ENCODE measurements around the gene TUBA1B.
"Not testable (repeated sequence)": the region's sequence is repeated elsewhere in the genome, so short reads cannot be mapped to it uniquely, and the experiment has no call there.

The TUBA1B gene

GRCh38 chr12:49131051-49131893 is at the start of gene TUBA1B:
TUBA1B (minus strand) TSS chr12:49131395; CDS start chr12:49131300, 95 bp downstream.
- DNase-seq, result peak; percentile 91

- no peak for DNase-seq
Measured at GRCh38 chr12:49174218-49174617, 43.0 kb upstream of the TUBA1B start.

DNA sequence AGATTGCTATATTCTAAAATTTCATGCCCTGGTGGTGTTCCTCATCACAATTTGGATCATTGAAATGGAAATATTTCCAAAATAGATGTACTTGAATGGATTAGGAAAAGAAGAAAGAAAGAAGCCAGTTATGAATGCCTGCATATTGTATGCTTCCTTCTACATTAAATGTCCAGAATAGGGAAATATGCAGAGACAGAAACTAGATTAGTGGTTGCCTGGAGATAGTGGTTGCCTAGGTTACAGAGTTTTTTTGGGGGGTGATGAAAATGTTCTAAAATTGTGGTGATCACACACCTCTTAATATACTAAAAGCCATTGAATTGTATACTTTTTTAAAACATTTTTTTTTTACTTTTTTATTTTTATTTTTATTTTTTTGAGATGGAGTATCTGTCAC is 39.7 kb upstream of the TUBA1B start:
- no peak for DNase-seq

DNA sequence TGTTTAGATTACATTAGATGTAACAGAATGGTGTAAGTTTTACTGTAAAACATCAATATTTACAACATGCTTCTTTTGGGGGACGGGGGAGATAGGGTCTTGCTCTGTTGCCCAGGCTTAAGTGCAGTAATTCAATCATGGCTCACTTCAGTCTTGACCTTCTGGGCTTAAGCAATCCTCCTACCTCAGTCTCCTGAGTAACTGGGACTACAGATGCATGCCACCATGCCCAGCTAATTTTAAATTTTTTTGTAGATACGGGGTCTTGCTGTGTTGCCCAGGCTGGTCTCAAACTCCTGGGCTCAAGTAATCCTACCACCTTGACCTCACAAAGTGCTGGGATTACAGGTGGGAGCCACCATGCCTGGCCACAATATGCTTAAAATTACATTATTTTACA is 33.9 kb upstream of the TUBA1B start:
- no peak for DNase-seq

GRCh38 chr12:49161901-49162300 is 30.7 kb upstream of the TUBA1B start:
- not testable (repeated sequence) for DNase-seq

DNA sequence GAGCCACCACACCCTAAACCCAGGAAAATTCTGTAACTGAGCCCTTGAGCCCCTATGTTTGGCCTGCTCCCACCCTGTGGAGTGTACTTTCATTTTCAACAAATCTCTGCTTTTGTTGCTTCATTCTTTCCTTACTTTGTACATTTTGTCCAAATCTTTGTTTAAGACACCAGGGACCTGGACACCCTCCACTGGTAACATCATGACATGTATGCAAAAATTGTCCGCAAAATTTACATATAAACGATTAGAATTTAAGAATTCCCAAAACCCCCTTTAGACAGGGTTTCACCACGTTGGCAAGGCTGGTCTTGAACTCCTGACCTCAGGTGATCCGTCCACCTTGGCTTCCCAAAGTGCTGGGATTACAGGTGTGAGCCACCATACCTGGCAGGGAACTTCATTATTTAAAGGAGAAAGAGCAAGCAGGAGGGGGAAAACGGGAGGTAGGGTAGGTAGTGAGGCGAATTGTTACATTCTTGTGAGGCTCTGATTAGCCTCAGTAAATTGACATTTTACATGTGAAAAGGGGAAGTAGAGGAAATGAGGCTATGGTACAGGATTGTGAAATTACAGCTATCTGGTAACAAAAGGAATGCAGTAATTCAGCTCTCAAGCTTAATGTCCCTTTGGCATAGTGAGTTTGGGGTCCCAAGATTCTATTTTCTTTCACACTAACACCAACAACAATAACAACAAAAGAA is 30.0 kb upstream of the TUBA1B start:
- no peak for DNase-seq

DNA sequence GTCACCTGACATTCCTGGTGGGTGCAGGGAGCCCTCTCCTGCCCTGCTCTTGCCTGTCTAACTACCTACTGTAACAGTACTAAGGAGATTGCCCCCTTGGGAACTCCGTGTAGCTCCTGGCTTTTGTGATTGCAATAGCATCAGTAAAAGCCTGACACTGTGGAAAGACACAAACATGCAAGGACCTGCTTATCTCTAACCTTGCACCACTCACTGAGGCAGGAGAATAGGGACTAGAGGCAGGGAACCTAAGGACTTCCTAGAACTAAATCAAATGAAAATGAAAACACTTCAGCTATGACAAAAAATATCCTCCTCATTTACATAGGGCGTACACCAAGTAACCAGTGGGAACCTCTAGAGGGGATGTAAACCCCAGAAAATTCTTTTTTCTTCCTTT is 29.2 kb upstream of the TUBA1B start:
- DNase-seq, result no peak

GRCh38 chr12:49154221-49154620 is 23.0 kb upstream of the TUBA1B start:
- DNase-seq, result no peak

GRCh38 chr12:49147384-49147783 is 16.2 kb upstream of the TUBA1B start:
- no peak for DNase-seq

- DNase-seq, result no peak
Measured at GRCh38 chr12:49146406-49146805, 15.2 kb upstream of the TUBA1B start.

DNA sequence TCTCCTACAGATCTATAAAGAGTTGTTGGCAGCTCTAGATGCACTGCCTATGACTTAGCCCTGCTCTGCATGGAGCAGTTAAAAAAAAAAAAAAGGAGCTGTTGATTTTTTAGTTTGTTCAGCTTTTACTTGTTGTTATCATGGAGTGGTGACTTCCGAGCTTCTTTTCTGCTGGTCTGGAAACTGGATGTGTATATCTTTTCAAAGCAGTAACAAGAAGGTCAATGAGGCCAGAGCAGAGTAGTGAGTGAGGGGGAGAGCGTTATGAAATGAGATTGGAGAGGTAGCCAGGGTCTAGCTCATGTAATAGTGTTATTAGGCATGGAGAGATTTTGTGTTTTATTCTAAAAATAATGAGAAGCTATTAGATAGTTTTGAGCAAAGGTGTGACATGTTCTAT is 13.2 kb upstream of the TUBA1B start:
- no peak for DNase-seq

- DNase-seq, result no peak
Measured at GRCh38 chr12:49138999-49139398, 7.8 kb upstream of the TUBA1B start.

DNA sequence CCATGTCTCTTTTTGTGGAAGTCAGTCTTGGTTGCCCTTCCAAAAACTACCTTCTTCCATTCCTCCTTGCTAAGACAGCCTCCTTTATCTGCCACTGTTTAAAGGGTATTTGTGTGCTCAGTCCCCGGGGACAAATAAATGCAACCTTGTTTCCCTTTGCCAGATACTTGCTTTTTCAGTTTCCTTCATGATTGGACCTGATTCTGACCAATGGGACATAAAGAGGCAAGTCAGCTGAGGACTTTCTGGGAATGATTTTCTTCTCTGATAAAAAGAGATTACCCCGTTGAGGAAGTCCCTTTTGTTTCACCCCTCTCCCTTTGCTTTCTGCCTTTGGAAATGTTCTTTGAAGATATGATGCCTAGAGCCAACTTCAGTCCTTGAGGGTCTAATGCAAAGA is 7.4 kb upstream of the TUBA1B start:
- DNase-seq, result no peak

DNA sequence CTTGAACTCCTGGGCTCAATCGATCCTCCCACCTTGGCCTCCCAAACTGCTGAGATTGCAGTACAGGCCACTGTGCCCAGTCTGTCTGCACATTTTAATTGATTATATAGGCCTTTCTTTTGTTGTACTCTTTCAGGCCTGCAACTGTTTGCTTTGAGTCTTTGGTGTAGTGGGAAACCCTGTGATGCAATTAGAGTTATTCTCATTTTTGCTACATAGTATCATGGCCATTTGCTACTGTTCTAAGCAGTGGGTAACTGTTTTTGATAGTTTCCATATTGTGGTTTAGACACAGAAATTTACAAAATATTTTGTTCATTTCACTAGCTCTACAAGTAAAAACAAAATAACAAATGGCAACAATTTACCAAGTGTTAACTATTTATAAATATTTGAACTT is 6.3 kb upstream of the TUBA1B start:
- no peak for DNase-seq

GRCh38 chr12:49136997-49137396 is 5.8 kb upstream of the TUBA1B start:
- DNase-seq, result not testable (repeated sequence)

GRCh38 chr12:49133590-49133989 is 2.4 kb upstream of the TUBA1B start:
- no peak for DNase-seq

DNA sequence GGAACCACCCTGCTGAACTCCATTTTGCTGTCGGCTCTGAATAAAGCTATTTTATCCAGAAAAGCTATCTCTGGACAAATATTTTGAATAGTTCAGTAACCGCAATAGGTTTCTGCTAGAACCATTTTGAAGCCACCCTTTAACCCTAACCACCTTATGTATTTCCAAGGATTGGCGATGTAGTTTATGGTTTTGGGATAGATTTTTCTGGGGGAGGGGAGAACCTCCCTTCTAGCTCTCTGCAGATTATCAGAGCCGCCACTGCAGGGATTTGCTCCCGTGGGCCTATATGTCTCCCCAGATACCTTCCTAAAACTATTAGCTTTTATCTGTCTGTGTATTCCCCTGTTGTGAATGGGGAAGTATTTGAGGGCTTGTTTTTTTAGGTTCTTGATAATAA is 1.8 kb upstream of the TUBA1B start:
- DNase-seq, result no peak

- DNase-seq, result no peak
Measured at GRCh38 chr12:49131894-49132461, 783 bp upstream of the TUBA1B start.

DNA sequence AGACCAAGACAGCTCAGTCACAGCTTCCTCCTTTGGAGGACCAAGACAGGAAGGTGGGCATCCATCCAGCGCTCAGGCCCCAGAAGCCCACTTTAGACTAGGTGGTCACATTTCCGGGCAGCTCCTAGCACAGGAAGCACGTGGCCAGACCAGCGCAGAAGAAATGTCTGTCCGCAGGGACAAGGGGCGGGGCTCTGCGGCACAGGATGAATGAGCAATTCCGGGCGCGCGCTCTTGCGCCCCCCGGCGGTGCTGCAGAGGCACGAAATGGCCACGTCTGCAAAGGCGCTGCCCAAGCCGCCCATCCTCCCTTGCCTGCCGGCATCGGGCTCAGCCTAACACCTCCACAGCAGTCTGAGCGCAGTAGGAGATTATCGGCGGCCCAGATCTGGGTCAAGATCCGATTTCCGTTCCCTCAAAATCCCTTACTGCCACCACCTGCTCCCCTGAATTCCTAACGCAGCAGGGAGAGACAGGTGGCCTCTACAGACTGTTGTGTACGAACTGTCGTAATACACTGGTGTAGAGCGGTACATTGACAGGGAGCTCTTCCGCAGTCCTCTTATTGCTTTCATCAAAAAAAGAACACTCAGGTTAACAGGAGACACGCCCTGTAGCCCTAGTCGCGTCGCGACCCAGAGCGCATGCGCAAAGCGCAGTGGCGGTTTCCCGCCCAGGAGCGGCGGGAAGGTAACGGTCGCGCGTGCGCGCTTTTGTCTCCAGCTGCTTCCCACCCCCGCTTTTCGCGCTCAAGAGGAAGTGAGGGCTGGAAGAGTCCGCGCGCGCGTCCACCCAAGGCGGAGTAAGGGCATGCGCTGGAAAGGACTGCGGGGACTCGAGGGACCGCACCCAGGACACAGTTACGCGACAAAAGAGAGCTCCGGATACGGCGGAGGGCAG is 794 bp downstream of the TUBA1B start:
- DNase-seq, result peak; percentile 92

GRCh38 chr12:49129332-49130150 is 1.7 kb downstream of the TUBA1B start:
- DNase-seq, result peak; percentile 20

DNA sequence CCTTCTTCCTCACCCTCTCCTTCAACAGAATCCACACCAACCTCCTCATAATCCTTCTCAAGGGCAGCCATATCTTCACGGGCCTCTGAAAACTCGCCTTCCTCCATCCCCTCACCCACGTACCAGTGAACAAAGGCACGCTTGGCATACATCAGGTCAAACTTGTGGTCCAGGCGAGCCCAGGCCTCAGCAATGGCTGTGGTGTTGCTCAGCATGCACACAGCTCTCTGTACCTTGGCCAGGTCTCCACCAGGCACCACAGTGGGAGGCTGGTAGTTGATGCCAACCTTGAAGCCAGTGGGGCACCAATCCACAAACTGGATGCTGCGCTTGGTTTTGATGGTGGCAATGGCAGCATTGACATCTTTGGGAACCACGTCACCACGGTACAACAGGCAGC is 3.2 kb downstream of the TUBA1B start:
- not testable (repeated sequence) for DNase-seq
